Ishikawa (cell line): ENCODE results near the gene PRR35.

Experiments used
- CEBPB ChIP-seq: IDR thresholded peaks from 2 replicates; pipeline ENCODE4 v1.6.1; 2012
- CREB1 ChIP-seq: IDR thresholded peaks from 2 replicates; pipeline ENCODE4 v1.6.1; 2012; ENCODE audit warnings: low read depth
- EGR1 ChIP-seq: IDR thresholded peaks from 2 replicates; pipeline ENCODE4 v1.6.1; 2012
- EP300 ChIP-seq: IDR thresholded peaks from 2 replicates; pipeline ENCODE4 v1.6.1; 2012; ENCODE audit warnings: borderline replicate concordance
- FOXM1 ChIP-seq: IDR thresholded peaks from 2 replicates; pipeline ENCODE4 v1.6.1; 2012; ENCODE audit warnings: low read depth, borderline replicate concordance
- NFIC ChIP-seq: IDR thresholded peaks from 2 replicates; pipeline ENCODE4 v1.6.1; 2012
- RAD21 ChIP-seq: IDR thresholded peaks from 2 replicates; pipeline ENCODE4 v1.6.1; 2012; ENCODE audit warnings: low read depth
- TAF1 ChIP-seq: IDR thresholded peaks from 2 replicates; pipeline ENCODE4 v1.6.1; 2012; ENCODE audit warnings: low read depth, mild to moderate bottlenecking
- TCF12 ChIP-seq: IDR thresholded peaks from 2 replicates; pipeline ENCODE4 v1.6.1; 2012; ENCODE audit warnings: low read depth
- TEAD4 ChIP-seq: IDR thresholded peaks from 2 replicates; pipeline ENCODE4 v1.6.1; 2012
- YY1 ChIP-seq: IDR thresholded peaks from 2 replicates; pipeline ENCODE4 v1.6.1; 2012; ENCODE audit warnings: low read depth
- ZBTB7A ChIP-seq: IDR thresholded peaks from 2 replicates; pipeline ENCODE4 v1.6.1; 2012; ENCODE audit warnings: low read depth
- TF ChIP-seq, protein P1 (sequence below): IDR thresholded peaks from 2 replicates; pipeline ENCODE4 v1.6.1; 2012; ENCODE audit warnings: low read depth, mild to moderate bottlenecking
- TF ChIP-seq, protein P2 (sequence below): IDR thresholded peaks from 2 replicates; pipeline ENCODE4 v1.6.1; 2012
- TF ChIP-seq, protein P3 (sequence below): IDR thresholded peaks from 2 replicates; pipeline ENCODE4 v1.6.1; 2012

PRR35 gene

DNA sequence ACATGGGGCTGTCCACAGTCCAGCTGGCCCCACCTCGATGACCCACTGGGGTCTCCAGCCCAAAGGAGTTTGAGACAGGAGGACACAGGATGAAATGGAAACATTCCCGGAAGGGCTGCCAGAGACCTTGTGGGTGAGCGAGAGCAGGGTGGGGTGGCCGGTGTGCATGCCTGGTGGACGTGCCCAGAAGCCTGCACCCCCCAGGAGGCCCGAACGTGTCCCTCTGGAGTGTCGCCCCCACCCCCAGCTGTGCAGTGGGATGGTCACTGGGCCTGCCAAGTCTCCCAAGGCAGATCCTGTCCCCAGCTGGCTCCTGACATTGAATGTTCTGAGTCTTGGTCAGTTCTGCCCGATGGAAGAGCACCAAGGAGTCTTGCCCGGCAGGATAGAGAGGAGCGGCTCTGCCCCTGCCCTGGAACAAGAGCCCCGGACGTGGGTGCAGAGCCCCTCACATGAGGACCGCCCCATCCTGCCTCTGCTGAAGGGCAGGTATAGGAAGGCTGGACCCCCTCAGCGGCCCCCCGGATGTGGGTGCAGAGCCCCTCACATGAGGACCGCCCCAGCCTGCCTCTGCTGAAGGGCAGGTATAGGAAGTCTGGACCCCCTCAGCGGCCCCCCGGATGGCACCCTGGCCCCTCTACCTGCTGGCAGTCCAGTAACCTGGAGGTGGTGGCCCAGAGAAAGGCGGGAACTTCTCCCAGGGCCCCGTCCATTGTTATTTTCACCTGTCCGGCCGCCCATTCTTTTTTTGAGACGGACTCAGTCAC lies 35.7 kb upstream of the PRR35 start:
- TF ChIP-seq FOXM1 (no peak), RAD21 (no peak), ZBTB7A (no peak; the same call in 1 of the 2 replicates), TEAD4 (no peak), TCF12 (no peak)
- TF ChIP-seq, protein P1, sequence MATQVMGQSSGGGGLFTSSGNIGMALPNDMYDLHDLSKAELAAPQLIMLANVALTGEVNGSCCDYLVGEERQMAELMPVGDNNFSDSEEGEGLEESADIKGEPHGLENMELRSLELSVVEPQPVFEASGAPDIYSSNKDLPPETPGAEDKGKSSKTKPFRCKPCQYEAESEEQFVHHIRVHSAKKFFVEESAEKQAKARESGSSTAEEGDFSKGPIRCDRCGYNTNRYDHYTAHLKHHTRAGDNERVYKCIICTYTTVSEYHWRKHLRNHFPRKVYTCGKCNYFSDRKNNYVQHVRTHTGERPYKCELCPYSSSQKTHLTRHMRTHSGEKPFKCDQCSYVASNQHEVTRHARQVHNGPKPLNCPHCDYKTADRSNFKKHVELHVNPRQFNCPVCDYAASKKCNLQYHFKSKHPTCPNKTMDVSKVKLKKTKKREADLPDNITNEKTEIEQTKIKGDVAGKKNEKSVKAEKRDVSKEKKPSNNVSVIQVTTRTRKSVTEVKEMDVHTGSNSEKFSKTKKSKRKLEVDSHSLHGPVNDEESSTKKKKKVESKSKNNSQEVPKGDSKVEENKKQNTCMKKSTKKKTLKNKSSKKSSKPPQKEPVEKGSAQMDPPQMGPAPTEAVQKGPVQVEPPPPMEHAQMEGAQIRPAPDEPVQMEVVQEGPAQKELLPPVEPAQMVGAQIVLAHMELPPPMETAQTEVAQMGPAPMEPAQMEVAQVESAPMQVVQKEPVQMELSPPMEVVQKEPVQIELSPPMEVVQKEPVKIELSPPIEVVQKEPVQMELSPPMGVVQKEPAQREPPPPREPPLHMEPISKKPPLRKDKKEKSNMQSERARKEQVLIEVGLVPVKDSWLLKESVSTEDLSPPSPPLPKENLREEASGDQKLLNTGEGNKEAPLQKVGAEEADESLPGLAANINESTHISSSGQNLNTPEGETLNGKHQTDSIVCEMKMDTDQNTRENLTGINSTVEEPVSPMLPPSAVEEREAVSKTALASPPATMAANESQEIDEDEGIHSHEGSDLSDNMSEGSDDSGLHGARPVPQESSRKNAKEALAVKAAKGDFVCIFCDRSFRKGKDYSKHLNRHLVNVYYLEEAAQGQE = no peak

DNA sequence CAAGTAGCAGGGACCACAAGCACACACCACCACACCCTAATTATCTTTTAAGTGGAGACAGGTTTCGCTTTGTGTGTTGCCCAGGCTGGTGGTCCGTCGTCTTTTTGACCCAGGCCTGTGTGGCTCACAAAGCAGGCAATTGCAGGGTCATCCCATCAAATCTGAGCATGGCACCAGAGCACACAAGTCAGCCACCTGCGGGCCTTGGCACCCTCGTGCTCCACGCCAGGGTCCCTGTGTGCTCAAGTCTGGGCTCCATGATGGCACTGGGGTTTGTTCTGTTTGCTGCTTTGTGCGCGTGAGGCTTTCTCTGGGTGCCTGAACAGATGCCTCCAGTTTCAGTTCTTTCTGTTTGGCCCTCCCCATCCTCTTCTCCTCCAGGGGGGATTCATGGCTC lies 35.1 kb upstream of the PRR35 start:
- TF ChIP-seq CREB1 (no peak), FOXM1 (no peak), CEBPB (no peak), NFIC (no peak), TEAD4 (no peak), RAD21 (no peak), ZBTB7A (no peak), EGR1 (no peak), TAF1 (no peak), EP300 (no peak), YY1 (no peak), TCF12 (no peak)
- TF ChIP-seq, protein P2, sequence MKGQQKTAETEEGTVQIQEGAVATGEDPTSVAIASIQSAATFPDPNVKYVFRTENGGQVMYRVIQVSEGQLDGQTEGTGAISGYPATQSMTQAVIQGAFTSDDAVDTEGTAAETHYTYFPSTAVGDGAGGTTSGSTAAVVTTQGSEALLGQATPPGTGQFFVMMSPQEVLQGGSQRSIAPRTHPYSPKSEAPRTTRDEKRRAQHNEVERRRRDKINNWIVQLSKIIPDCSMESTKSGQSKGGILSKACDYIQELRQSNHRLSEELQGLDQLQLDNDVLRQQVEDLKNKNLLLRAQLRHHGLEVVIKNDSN = no peak
- TF ChIP-seq, protein P3, sequence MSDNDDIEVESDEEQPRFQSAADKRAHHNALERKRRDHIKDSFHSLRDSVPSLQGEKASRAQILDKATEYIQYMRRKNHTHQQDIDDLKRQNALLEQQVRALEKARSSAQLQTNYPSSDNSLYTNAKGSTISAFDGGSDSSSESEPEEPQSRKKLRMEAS = no peak
- TF ChIP-seq, protein P1 = no peak

DNA sequence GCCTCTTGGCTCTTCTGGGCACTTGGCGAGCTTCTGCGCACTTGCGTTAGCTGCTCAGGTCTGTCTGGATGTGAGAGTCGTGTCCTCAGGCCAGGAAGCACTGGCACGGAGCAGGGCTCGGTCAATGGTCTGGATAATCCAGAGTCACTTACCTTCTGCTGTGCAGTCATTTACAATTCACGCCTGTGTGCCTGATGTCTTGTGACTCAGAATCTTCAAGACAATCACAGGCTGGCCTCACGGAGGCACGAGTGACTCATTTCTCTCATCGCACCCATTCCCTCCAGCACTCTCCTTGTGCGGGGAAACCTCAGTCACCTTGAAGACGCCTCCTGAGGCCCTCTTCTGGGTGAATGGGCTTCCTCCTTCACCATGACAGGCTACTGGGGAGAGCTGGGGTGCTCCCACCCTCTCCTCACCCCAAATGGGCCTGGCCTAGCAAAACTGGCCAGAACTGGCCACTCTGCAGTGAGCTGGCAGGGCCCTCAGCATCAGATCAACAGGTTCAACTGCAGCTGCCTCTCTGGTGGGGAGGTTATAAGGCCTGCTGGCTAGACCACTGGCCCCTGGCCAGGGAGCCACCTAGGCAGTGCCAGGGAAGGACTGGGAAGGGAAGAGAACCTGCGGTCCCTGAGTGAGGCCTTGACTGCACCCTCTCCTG lies 34.5 kb upstream of the PRR35 start:
- TF ChIP-seq YY1 (no peak), TEAD4 (peak; percentile 36; the same call in 1 of the 2 replicates), NFIC (0 out of 2 replicates have a peak, but pooled peaks have one; percentile 6), RAD21 (peak; percentile 27; the same call in 1 of the 2 replicates)
- TF ChIP-seq, protein P3 = peak; percentile 58; the same call in 1 of the 2 replicates
- TF ChIP-seq, protein P1 = no peak

DNA sequence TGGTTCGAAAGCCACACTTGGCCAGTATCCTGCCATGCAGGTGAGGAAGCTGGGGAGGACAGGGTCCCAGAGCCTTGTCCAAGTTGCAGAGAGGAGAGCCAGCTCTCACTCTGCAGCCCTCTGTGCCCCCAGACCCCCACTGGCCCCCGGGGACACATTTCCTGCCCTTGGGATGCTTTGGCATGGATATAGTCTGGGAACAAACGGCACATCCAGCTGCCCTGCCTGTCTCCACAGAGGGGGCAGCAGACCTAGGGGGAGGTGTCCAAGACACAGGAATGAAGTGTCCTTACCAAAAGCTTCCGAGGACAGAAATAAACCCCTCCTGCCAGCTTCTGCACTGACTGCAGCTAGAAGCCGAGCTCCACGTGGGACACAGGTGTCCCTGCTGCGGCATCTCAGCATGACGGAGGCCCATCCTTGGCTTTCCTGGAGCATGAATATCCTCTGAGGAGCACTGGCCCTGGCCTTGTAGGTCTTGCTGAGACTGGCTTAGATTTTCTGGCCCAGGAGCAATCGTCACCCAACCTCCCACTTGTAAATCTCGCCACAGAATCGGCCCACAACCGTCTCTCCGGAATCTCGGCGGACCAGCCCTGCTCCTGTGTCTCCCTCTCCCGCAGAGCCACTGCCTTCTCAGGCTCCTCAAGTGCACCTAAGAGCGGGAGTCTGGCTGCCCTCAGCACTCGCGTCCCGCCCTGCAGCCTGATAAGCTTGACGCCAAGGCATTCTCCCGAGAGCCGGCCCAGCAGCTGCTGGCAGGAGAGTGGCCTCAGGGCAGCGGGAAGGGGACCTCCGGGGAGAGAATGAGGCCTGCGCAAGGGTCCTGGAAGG lies 33.8 kb upstream of the PRR35 start:
- TF ChIP-seq, protein P2 = no peak
- TF ChIP-seq, protein P3 = peak; percentile 34
- no peak for TF ChIP-seq EP300
